Lower lobe of right lung (tissue), 2 donors: ENCODE data around the gene FRMD4A. TPM values are rescaled to one million over a fixed set of nuclear protein-coding genes. Genes with fewer than 3 reads are reported as not detected.
"Not testable (repeated sequence)": the region's sequence is repeated elsewhere in the genome, so short reads cannot be mapped to it uniquely, and the experiment has no call there.

Experiments
- ATAC-seq, 2 donors: fragments of 200-7000 bp; cut with Tn5 transposase; one replicate each; pipeline ENCODE4 v1.9.1; 2020 to 2022; ENCODE audit warnings: mild to moderate bottlenecking in 2 of 2, moderate library complexity in 2 of 2
- DNase-seq: peaks from one replicate; pipeline ENCODE4 v3.0.0-alpha.2; 2020
- H3K27ac ChIP-seq: fragments of 200-600 bp; one replicate; pipeline ENCODE4 v1.8.0; 2022
- H3K27me3 ChIP-seq: fragments of 200-600 bp; one replicate; pipeline ENCODE4 v1.8.0; 2022; ENCODE audit warnings: low read depth
- H3K36me3 ChIP-seq: fragments of 200-600 bp; one replicate; pipeline ENCODE4 v1.8.0; 2022; ENCODE audit warnings: mild to moderate bottlenecking
- H3K4me1 ChIP-seq: fragments of 200-600 bp; one replicate; pipeline ENCODE4 v1.8.0; 2022
- H3K4me3 ChIP-seq: fragments of 200-600 bp; one replicate; pipeline ENCODE4 v1.8.0; 2022; ENCODE audit warnings: mild to moderate bottlenecking
- H3K9me3 ChIP-seq: fragments of 200-600 bp; one replicate; pipeline ENCODE4 v1.8.0; 2022
- CTCF ChIP-seq: fragments of 200-600 bp; IDR thresholded peaks from one replicate; pipeline ENCODE4 v1.8.0; 2022; ENCODE audit warnings: antibody characterized with exemption, mild to moderate bottlenecking
- intact Hi-C: fragments of 100-400 bp; cut with DNase I; formaldehyde crosslinking; loops from one replicate; pipeline ENCODE4 v1.11.0; 2022
- total RNA-seq: library from RNA; stranded (reverse); fragmentation: NEBNext Ultra II Directional; extraction: Animal tissue kit (Norgen Biotek cat#: 25700); gene quantifications from one replicate; pipeline ENCODE4 v1.2.1, GENCODE V29; 2021
- donor health status: DM: no; HTN: yes; CAD: no; lungs with severe emphysema.

FRMD4A gene
- total RNA-seq, 1 donor from 2014 or later, result 64.8 TPM

- H3K4me1 ChIP-seq, result peaks cover 16% of the 10 kb centered on the region
- no peak for TF ChIP-seq CTCF
- no peak overlapping the region for H3K4me3 ChIP-seq
- H3K9me3 ChIP-seq, result no peaks in the 10 kb centered on the region
- intact Hi-C loops, result no loop called here
- H3K27me3 ChIP-seq, result peaks cover 4% of the 10 kb centered on the region
- H3K27ac ChIP-seq, result no peak overlapping the region
- DNase-seq, result no peak
- no peaks in the 10 kb centered on the region for H3K36me3 ChIP-seq
- no peak for ATAC-seq
These were observed 492.8 kb downstream of the FRMD4A start for GRCh38 chr10:13837966-13838365.

- TF ChIP-seq CTCF, result no peak
- peaks cover 37% of the 10 kb centered on the region for H3K4me1 ChIP-seq
- peak; percentile 36 to 60 for ATAC-seq
- DNase-seq, result no peak
- H3K36me3 ChIP-seq, result no peaks in the 10 kb centered on the region
- H3K9me3 ChIP-seq, result no peaks in the 10 kb centered on the region
- peaks cover 4% of the 10 kb centered on the region for H3K27me3 ChIP-seq
- H3K4me3 ChIP-seq, result no peak overlapping the region
- intact Hi-C loops, result no loop called here
- peak overlapping the region; percentile 4 for H3K27ac ChIP-seq
These were observed 496.0 kb downstream of the FRMD4A start for GRCh38 chr10:13834581-13835286.

- Histone ChIP-seq H3K4me1 (peaks cover 37% of the 10 kb centered on the region), H3K4me3 (no peak overlapping the region), H3K9me3 (no peaks in the 10 kb centered on the region), H3K36me3 (no peaks in the 10 kb centered on the region), H3K27me3 (peaks cover 4% of the 10 kb centered on the region), H3K27ac (peak overlapping the region; percentile 63)
- DNase-seq (no peak), ATAC-seq (peak; percentile 20 to 39)
- intact Hi-C loops, result no loop called here
- no peak for TF ChIP-seq CTCF
These were observed 499.0 kb downstream of the FRMD4A start for GRCh38 chr10:13831711-13832141.

DNA sequence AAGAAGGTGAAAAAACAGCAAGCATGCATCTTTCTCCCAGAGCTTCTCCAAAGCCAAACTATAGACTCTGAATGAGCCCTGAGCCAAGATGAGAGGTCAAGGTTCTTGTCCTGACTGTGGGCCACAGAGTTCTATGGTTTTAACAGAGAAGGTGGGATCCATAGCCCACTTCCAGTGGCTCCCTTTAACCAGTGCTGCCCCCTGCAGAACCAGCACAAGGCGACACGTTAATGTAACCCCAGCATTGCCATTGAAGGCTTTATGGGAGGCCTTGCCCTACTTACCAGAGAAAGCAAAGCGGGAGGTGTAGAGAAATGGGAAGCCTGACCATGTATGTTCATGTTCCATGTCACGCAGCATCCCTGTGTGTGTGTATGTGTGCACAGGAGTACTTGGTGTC is 500.3 kb downstream of the FRMD4A start:
- H3K36me3 ChIP-seq, result no peaks in the 10 kb centered on the region
- TF ChIP-seq CTCF, result no peak
- intact Hi-C loops, result no loop called here
- no peak overlapping the region for H3K27ac ChIP-seq
- peaks cover 2% of the 10 kb centered on the region for H3K27me3 ChIP-seq
- DNase-seq, result no peak
- ATAC-seq, result no peak
- H3K9me3 ChIP-seq, result no peaks in the 10 kb centered on the region
- no peak overlapping the region for H3K4me3 ChIP-seq
- peaks cover 35% of the 10 kb centered on the region for H3K4me1 ChIP-seq

DNA sequence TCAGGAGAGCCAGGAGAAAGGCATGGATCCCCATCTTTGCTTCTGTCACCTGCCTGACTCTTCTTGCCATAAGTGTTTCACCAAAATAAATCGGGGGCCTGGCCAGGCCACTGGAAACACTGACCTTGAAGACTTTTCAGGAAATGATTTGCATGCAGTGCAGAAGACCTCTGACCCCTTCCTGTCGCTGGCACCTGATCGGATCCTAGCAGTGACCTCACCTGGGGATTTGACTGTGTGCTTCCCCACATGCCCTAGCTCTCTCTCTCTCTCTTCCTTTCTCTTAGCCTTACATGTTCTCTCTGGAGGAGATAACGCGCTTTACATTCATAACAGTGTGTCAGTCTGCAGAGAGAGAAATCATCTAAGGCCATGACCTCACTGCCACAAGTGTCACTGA is 500.9 kb downstream of the FRMD4A start:
- TF ChIP-seq CTCF, result no peak
- no peak for ATAC-seq
- intact Hi-C loops, result no loop called here

DNA sequence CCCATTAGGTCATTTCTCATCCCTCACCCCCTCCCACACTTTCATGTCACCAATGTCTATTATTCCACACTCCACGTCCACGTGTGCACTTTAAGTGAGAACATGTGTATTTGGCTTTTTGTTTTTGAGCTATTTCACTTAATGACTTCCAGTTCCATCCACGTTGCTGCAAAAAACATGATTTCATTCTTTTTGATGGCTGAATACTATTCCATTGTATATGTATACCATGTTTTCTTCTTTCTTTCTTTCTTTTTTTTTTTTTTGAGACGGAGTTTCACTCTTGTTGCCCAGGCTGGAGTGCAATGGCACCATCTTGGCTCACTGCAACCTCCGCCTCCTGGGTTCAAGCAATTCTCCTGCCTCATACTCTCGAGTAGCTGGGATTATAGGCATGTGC is 502.4 kb downstream of the FRMD4A start:
- H3K9me3 ChIP-seq, H3K4me3 ChIP-seq, H3K27me3 ChIP-seq, DNase-seq, H3K27ac ChIP-seq, H3K36me3 ChIP-seq, ATAC-seq, intact Hi-C loops: not testable (repeated sequence)
- H3K4me1 ChIP-seq, result peaks cover 21% of the 10 kb centered on the region

More for the DNA sequence above, 500.9 kb downstream of the FRMD4A start:
- Histone ChIP-seq H3K4me1 (peaks cover 29% of the 10 kb centered on the region), H3K27me3 (no peaks in the 10 kb centered on the region), H3K9me3 (no peaks in the 10 kb centered on the region), H3K27ac (no peak overlapping the region), H3K4me3 (no peak overlapping the region), H3K36me3 (no peaks in the 10 kb centered on the region)
- no peak for DNase-seq
